SK-MEL-5 (cell line): ENCODE measurements around the gene REM2. TPM values are rescaled to one million over a fixed set of nuclear protein-coding genes. Genes with fewer than 3 reads are reported as not detected.
"Not testable (repeated sequence)": the region's sequence is repeated elsewhere in the genome, so short reads cannot be mapped to it uniquely, and the experiment has no call there.

ENCODE experiments used
- DNase-seq: peaks from one replicate; pipeline ENCODE4 v3.0.0-alpha.2; 2016; ENCODE audit warnings: low read depth, low spot score
- in situ Hi-C: cut with HindIII; loops from 2 replicates; pipeline ENCODE4 v1.10.0; 2016; ENCODE audit warnings: low sequenced_read_pairs, high pct_unique_total_duplicates, low pct_unique_long_range_greater_than_20kb
- total RNA-seq: library from RNA; depleted of rRNA; stranded (reverse); fragments of >200 nt; shearing (Covaris generic); gene quantifications from 2 replicates; pipeline ENCODE4 v1.2.3, GENCODE V29; 2014

Gene REM2
- total RNA-seq, 1 experiment from 2014 or later, result not detected

GRCh38 chr14:22908601-22909000, 25.6 kb downstream of the REM2 start:
- in situ Hi-C loops, result no loop called here
- no peak for DNase-seq

DNA sequence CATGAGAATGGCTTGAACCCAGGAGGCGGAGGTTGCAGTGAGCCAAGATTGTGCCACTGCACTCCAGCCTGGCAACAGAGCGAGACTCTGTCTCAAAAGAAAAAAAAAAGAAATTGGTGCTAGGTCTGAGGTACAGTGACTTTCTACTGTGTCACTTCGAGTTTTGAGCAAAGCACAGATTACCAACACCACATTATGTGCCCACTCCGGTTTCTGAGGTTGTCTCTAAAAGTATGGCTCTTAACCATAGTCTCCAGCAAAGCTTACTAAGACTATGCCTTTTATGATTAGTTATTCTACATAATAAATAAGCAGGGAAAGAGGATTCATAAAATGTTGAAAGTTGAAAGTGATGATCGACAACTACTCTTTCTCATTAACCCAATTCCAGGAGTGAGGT, 27.9 kb downstream of the REM2 start:
- no peak for DNase-seq
- in situ Hi-C loops, result no loop called here

DNA sequence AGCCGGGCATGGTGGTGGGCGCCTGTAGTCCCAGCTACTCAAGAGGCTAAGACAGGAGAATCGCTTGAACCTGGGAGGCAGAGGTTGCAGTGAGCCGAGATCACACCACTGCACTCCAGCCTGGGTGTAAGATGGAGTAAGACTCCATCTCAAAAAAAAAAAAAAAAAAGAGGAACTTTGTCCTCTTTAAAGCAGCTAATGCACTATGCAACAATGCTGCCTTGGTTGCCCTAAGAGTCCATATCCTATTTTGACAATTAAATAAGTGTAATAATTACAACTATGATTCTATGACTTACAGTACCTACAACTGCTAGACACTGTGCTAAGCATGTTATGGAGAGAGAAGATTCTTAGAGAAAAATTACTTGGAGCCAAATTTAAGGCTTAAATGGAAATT, 31.8 kb downstream of the REM2 start:
- DNase-seq, in situ Hi-C loops: not testable (repeated sequence)

DNA sequence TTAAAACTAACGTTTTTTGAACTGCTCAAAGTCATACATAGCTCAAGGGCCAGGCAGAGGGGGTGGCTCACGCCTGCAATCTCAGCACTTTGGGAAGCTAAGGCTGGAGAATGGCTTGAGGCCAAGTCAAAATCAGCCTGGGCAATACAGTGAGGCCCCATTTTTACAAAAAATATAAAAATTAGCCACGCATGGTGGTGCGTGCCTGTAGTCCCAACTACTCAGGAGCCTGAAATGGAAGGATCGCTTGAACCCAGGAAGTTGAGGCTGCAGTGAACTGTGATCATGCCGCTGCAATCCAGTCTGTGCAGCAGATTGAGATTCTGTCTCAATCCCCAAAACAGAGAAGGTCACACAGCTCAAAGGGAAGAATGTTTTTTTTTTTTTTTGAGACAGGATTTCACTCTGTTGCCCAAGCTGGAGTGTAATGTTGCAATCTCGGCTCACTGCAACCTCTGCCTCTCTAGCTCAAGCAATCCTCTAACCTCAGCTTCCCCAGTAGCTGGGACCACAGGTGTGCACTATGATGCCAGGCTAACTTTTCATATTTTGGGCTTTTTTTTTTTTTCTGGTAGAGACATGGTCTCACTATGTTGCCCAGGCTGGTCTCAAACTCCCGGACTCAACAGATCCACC, 33.0 kb downstream of the REM2 start:
- DNase-seq, result no peak
- in situ Hi-C loops, result no loop called here

- peak; percentile 100 for DNase-seq
- in situ Hi-C loops, result no loop called here
Observed at GRCh38 chr14:22918804-22919600, 36.0 kb downstream of the REM2 start, which contains the start of gene RBM23. Gene RBM23 (minus strand): TSS chr14:22919149.

DNA sequence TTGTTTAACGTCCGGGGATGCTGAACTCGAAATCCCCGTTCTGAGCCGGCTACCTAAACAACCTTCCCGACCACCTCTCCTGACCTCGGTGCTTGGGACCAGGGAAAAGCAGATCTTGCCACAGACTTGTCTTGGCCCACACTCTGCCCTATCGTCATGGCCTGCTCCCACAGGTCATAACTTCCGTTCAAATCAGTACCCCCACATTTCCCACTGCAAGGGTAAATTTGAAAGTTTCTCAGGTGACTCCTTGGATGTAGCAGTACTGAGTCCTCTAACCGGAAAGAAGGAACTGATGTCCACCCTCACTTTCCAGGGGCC, 36.5 kb downstream of the REM2 start:
- DNase-seq, result no peak
- in situ Hi-C loops, result no loop called here

DNA sequence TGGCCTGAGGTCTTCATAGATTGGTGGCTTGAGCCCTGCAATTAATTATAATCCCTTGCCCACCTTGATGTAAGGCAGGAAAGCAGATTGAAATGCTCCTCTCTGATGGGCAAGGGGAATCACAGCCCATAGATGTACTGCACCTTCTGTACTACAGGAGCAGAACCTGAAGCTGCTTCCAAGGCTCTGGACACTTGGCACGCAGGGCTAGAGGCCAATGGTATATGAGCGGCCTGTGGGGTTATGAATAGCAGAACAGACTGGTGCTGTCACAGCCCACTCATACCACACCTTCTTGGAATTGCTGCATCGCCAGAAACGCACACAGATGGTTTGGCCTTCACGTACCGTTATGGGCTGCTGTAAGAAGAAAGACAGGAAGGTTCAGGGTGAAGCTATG, 37.7 kb downstream of the REM2 start:
- in situ Hi-C loops, result no loop called here
- no peak for DNase-seq

DNA sequence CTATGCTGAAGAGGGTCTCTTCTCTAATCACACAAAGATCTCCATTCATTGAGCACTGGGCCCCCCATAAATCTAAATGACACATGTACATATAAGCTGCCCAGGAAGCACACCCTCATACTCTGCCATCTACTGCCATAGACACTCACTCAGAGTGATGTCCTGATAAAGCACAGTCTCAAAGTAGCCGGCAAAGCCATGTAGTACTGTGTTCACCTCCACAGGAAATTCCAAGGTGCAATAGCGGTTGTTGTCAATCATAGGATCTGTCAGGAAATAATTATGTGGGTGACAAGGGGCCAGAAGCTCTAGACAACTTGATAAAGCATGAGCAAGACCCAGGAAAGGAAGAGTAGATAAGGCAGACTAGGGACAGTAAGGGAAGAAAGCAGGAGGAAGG, 39.3 kb downstream of the REM2 start:
- in situ Hi-C loops, result no loop called here
- no peak for DNase-seq

DNA sequence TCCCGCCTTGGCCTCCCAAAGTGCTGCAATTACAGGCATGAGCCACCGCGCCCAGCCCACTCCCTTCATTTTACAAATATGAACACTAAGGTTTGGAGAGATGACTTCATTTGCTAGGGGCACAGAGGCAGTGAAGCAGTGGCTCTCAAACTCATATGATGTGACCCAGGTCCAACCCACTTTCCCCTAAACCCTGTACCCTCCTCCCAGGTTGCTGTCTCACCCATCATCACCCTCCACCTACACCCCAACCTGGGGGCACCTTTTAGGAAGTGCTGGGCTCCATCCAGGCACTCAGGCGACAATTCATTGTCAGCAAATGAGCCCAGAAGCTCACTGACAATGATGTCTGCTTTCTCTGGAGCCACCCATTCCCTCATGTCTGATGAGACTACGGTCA, 40.7 kb downstream of the REM2 start:
- DNase-seq, result no peak
- in situ Hi-C loops, result no loop called here

- no peak for DNase-seq
- in situ Hi-C loops, result no loop called here
Observed at GRCh38 chr14:22925513-22925912, 42.5 kb downstream of the REM2 start.

DNA sequence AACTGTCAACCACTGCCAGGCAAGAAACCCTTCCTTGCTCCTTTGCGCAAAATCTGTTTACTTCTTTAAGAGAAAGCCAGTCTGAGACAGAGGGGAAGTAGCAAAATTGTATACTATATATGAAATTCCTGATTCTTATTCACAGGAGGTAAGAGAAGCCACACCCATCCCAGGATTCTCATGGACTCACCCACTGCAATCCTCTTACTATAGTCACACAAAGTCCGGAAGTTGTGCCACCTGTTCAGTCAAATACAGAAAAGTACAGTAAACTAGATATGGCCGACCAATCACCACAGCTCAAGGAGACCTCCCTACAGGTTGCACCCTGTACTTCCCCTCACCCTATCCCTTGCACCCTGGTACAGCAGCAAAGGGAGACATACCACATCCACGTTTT, 43.3 kb downstream of the REM2 start:
- in situ Hi-C loops, result no loop called here
- DNase-seq, result no peak

DNA sequence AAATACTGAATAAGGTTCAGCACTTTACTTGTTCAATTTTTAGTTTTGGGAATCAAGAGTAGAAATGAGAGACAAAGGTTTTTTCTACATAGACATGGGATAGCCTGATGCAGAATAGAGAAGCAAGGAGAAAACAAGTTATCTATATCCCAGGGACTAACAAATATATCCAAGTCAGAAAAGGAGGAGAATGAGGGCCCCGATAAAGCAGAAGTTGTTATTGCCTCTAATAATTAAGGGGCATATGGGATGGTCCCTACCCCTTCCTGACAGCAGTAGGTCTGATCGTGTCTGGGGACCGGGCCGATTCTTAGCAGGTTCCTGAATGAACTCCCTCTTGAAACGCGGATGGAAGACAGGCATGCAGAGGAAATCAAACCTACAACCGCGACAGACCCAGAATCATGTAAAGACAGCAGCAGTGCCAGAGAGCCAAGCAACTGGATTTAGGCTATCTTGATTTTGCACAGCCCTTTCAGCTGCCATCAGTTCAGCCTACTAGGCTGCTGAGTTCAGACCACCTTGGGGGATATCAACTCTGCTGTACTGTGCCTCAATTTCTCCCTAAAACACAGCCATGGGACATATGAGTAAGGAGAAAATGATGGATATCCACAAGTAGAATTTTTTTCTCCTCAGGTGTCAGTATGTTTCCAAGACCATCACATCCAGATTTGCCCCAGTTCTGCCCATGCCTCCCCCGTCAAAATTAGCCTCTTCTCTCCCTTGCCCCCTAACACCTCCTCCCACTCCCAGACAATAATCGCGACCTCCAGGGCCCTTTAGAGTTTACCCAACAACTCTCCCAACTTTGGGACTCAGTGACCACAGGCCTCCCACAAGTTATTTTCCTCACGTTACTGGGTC, 45.4 kb downstream of the REM2 start:
- no peak for DNase-seq
- in situ Hi-C loops, result no loop called here

DNA sequence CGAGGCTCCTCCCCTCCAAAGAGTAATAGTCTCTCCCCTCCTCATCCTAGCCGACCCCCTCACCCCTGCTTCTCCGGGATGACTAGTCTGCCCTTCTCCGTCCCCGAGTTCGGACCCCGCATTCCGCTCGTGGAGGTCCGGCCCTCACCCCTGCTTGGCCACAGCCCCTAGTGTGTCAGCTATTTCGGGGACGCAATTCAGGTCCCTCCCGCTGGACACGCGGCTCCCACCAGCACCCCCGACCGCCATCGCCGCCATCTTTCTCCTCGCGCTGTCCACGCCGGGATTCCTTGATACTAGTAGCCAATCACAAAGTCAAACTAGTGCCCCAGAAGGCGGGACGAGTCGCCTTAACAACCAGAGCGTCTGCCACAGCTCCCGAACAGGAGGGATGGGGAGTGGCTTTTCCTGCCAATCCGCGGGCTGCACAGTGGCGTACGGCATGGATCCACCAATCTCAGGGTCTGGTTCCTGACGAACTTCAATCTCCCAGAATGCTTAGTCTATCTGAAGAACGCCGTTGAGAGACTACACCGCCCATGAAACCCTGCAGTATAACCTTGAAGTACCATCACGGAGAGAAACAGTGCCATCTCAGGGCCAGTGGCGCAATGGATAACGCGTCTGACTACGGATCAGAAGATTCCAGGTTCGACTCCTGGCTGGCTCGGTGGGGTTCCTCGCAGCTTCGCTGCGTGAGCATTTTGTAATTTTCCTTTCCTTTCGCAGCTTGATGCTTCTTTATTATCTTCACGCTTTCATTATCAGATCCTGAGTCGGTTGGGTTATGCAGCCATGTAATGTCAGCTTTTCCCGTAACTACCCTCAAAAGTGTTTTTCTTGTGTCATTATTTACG, 46.3 kb downstream of the REM2 start, which contains the start of gene PRMT5:
PRMT5 (minus strand) TSS at position 273 of the 857 bp plus-strand sequence; CDS start at position 258, 15 bp downstream.
- in situ Hi-C loops, result no loop called here
- peak; percentile 99 for DNase-seq

GRCh38 chr14:22929961-22930364, 46.9 kb downstream of the REM2 start:
- in situ Hi-C loops, result no loop called here
- DNase-seq, result no peak

DNA sequence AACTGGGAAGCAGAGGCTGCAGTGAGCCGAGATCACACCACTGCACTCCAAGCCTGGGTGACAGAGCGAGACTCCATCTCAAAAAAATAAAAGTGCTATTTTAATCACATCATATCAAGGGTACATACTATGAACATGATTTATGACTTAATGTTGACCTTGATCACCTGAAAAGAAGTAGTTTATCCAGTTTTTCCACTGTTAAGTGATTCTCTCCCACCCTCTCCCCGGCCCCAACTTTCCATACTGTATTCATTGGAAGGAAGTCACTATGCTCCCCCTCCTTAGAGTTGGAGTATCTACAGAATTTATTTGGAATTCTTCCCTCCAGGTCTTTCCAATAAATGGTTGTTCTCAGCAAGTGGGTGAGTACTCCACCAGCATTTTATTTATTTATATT, 49.1 kb downstream of the REM2 start:
- DNase-seq, result no peak
- in situ Hi-C loops, result no loop called here

DNA sequence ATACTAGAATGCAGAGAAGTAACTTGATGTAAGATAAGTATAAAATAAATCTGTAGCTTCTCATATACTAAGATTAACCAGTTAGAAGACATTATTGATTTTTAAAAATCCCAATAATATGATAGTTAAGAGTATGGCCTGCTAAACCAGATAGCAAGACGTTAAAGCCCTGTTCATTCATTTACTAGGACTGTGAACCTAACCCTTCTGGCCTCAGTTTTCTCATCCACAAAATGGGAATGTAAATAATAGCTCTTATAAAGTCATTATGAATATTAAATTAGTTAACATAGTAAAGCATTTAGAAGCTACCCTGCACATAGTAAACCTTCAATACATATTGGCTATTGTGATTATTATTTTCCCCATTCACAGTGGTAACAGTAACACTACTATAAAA, 52.1 kb downstream of the REM2 start:
- no peak for DNase-seq
- in situ Hi-C loops, result no loop called here
